Uterus (tissue), 4 donors: Measurements from ENCODE around the gene MIPOL1. TPM values are rescaled to one million over a fixed set of nuclear protein-coding genes. Genes with fewer than 3 reads are reported as not detected.

Experiments used
- DNase-seq, 2 donors: peaks; one replicate each; pipeline ENCODE4 v3.0.0-alpha.2; 2019 to 2020
- H3K27ac ChIP-seq, 2 donors: fragments of 200-600 bp; sonication (generic); 1 replicate in 1 of 2; 2 replicates in 1 of 2; pipeline ENCODE4 v1.5.1; 2016 to 2018
- H3K27me3 ChIP-seq, 2 donors: fragments of 200-600 bp; sonication (generic); one replicate each; pipeline ENCODE4 v1.5.1; 2018 to 2019; ENCODE audit warnings: control low read depth in 1 of 2
- H3K36me3 ChIP-seq, 2 donors: fragments of 200-600 bp; sonication (generic); one replicate each; pipeline ENCODE4 v1.5.1; 2019; ENCODE audit warnings: control low read depth in 1 of 2
- H3K4me1 ChIP-seq, 2 donors: fragments of 200-600 bp; sonication (generic); one replicate each; pipeline ENCODE4 v1.5.1; 2018 to 2019; ENCODE audit warnings: control low read depth in 1 of 2
- H3K4me3 ChIP-seq, 2 donors: fragments of 200-600 bp; sonication (generic); 1 replicate in 1 of 2; 2 replicates in 1 of 2; pipeline ENCODE4 v1.5.1; 2018 to 2019; ENCODE audit warnings: mild to moderate bottlenecking in 1 of 2
- H3K9me3 ChIP-seq, 2 donors: fragments of 200-600 bp; sonication (generic); one replicate each; pipeline ENCODE4 v1.5.1; 2019; ENCODE audit warnings: control low read depth in 1 of 2
- CTCF ChIP-seq, 4 experiments: fragments of 200-600 bp in 2 of 4; fragments of 450-650 bp in 2 of 4; sonication (generic) in 2 of 4; IDR thresholded peaks; one replicate each; pipeline ENCODE4 v1.5.1; 2016 to 2019; ENCODE audit warnings: antibody characterized with exemption in 4 of 4, mild to moderate bottlenecking in 2 of 4, moderate library complexity in 1 of 4
- POLR2A ChIP-seq, 2 donors: fragments of 450-650 bp; IDR thresholded peaks; one replicate each; pipeline ENCODE4 v1.6.1; 2016; ENCODE audit warnings: antibody characterized with exemption in 2 of 2, mild to moderate bottlenecking in 1 of 2, moderate library complexity in 1 of 2
- intact Hi-C: fragments of 100-400 bp; cut with DNase I; formaldehyde crosslinking; loops from one replicate; pipeline ENCODE4 v1.15.1; 2023; ENCODE audit warnings: low total_unique reads
- total RNA-seq, 4 donors: library from RNA; depleted of rRNA in 3 of 4; stranded (reverse); fragments of >200 nt in 3 of 4; gene quantifications; one replicate each; pipeline versions ENCODE4 v1.1.0 to v1.2.4, GENCODE V29; 2014 to 2023
- donor health status: DM: yes; HTN: yes; CAD: no.

Gene MIPOL1
- total RNA-seq, 4 donors from 2014 or later, result 22.8 to 52.1 (median 39.4) TPM

- intact Hi-C loops, result no loop called here
Measured at GRCh38 chr14:37566811-37567371, 369.2 kb downstream of the MIPOL1 start.

GRCh38 chr14:37569729-37570128 is 372.0 kb downstream of the MIPOL1 start:
- Histone ChIP-seq H3K27me3 (peaks cover 0 to 4% of the 10 kb centered on the region in 2 donors), H3K9me3 (no peaks in the 10 kb centered on the region), H3K4me3 (no peak overlapping the region), H3K4me1 (no peaks in the 10 kb centered on the region), H3K36me3 (no peaks in the 10 kb centered on the region), H3K27ac (no peak overlapping the region)
- TF ChIP-seq POLR2A (IDR thresholded peaks at IDR 0.05), result no peak
- TF ChIP-seq CTCF (IDR thresholded peaks at IDR 0.05), result no peak
- intact Hi-C loops, result no loop called here
- DNase-seq, result no peak

More at GRCh38 chr14:37566811-37567371, 369.2 kb downstream of the MIPOL1 start:
- no peak for DNase-seq
- Histone ChIP-seq H3K36me3 (no peaks in the 10 kb centered on the region), H3K27me3 (peaks cover 0 to 4% of the 10 kb centered on the region in 2 donors), H3K4me1 (no peaks in the 10 kb centered on the region), H3K27ac (no peak overlapping the region), H3K4me3 (no peak overlapping the region), H3K9me3 (no peaks in the 10 kb centered on the region)
- TF ChIP-seq CTCF (IDR thresholded peaks at IDR 0.05) (no peak), POLR2A (IDR thresholded peaks at IDR 0.05) (no peak)

- no peak for TF ChIP-seq CTCF (IDR thresholded peaks at IDR 0.05)
- TF ChIP-seq POLR2A (IDR thresholded peaks at IDR 0.05), result no peak
- H3K27me3 ChIP-seq, result peaks cover 0 to 4% of the 10 kb centered on the region in 2 donors
- H3K4me3 ChIP-seq, result no peak overlapping the region
- H3K4me1 ChIP-seq, result no peaks in the 10 kb centered on the region
- no peaks in the 10 kb centered on the region for H3K9me3 ChIP-seq
- DNase-seq, result no peak
- H3K27ac ChIP-seq, result no peak overlapping the region
- no peaks in the 10 kb centered on the region for H3K36me3 ChIP-seq
- intact Hi-C loops, result no loop called here
Measured at GRCh38 chr14:37571391-37571790, 373.7 kb downstream of the MIPOL1 start.

- H3K4me3 ChIP-seq, result no peak overlapping the region
- intact Hi-C loops, result no loop called here
- no peaks in the 10 kb centered on the region for H3K36me3 ChIP-seq
- no peaks in the 10 kb centered on the region for H3K9me3 ChIP-seq
- no peak for DNase-seq
- no peaks in the 10 kb centered on the region for H3K4me1 ChIP-seq
- H3K27ac ChIP-seq, result no peak overlapping the region
- H3K27me3 ChIP-seq, result no peaks in the 10 kb centered on the region
- TF ChIP-seq POLR2A (IDR thresholded peaks at IDR 0.05) (no peak), CTCF (IDR thresholded peaks at IDR 0.05) (no peak)
Measured at GRCh38 chr14:37573356-37573755, 375.6 kb downstream of the MIPOL1 start.

GRCh38 chr14:37579274-37579673 is 381.5 kb downstream of the MIPOL1 start:
- TF ChIP-seq CTCF (IDR thresholded peaks at IDR 0.05) (no peak), POLR2A (IDR thresholded peaks at IDR 0.05) (no peak)
- no peaks in the 10 kb centered on the region for H3K9me3 ChIP-seq
- H3K4me3 ChIP-seq, result no peak overlapping the region
- intact Hi-C loops, result no loop called here
- H3K4me1 ChIP-seq, result peaks cover 0 to 7% of the 10 kb centered on the region in 2 donors
- H3K27me3 ChIP-seq, result peaks cover 0 to 9% of the 10 kb centered on the region in 2 donors
- H3K36me3 ChIP-seq, result no peaks in the 10 kb centered on the region
- DNase-seq, result no peak
- no peak overlapping the region for H3K27ac ChIP-seq
